OCI-LY1 (cell line): ENCODE measurements around the gene GCN1.

ENCODE experiments used
- CTCF ChIP-seq: fragments of 200-600 bp; sonication (generic), shearing (Covaris generic); IDR thresholded peaks from 2 replicates; pipeline ENCODE4 v1.5.1; 2017; ENCODE audit warnings: mild to moderate bottlenecking, antibody characterized with exemption, low read length, moderate library complexity, mixed read lengths
- EZH2 ChIP-seq: fragments of 200-600 bp; sonication (generic), shearing (Covaris generic); IDR thresholded peaks from 2 replicates; pipeline ENCODE4 v1.8.0; 2017; ENCODE audit warnings: borderline replicate concordance, mixed run types, mild to moderate bottlenecking, antibody characterized with exemption, low read length, moderate library complexity, mixed read lengths

DNA sequence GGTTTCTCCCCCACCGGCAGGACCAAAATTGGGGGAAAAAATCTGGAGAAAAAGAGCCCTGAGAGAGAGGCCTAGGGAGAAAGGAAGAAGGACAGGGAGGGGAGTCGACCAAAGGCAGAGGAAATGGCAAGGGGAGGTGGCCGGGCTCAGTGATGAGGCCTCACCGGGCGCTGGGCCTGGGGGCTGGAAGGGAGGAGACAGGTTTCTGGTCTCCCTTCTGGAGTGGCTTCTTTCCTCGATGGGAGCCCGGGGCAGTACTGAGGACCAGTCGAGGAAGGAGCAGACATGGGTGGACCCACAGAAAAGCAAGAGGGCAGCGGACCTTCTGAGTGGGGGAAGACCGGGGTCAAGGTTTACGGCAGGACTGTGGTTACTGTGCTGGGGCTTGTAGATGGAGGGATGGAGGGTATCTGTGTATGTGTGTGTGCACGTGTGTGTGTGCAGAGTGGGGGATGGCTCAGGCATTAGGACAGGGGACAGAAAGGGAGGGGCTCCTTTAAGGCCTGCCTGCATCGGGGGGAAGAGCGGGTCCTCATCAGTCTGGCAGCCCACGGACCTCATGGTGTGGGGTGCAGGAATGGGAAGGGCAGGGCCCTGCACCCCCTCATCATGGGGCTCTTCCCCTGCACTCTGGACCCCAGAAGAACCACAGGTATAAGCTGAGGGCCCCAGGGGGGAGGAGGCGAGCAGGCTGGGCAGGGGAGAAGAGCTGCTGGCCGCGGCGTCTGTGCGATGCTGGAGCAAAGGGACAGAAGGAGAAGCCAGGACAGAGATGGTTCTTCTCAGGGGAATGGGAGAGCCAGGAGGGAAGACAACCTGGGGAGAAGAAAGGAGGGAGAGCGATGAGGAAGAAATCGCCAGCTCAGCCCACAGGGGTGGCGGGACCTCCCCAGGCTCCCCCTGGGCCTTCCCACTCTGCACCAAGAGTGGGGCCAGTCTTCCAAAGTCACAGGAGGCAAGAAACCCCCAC lies 21.5 kb upstream of the GCN1 start:
- TF ChIP-seq CTCF (no peak), EZH2 (no peak)
